HG03280 (cell line): Measurements from ENCODE around the gene DDX17.

Experiments
- ATAC-seq: cut with Tn5 transposase; IDR thresholded peaks from one replicate; pipeline ENCODE4 v1.9.1; 2021; ENCODE audit warnings: mild to moderate bottlenecking, moderate library complexity; ENCODE audit not compliant: unreplicated experiment

Gene DDX17

GRCh38 chr22:38506118-38506962, at the start of gene DDX17:
Gene DDX17, minus strand, starts transcription at chr22:38506311.
- peak; percentile 85 for ATAC-seq

- ATAC-seq, result no peak
Observed at GRCh38 chr22:38554281-38554680, 48.2 kb upstream of the DDX17 start.

GRCh38 chr22:38549101-38549894, 43.2 kb upstream of the DDX17 start:
- no peak for ATAC-seq

GRCh38 chr22:38540701-38541100, 34.6 kb upstream of the DDX17 start:
- no peak for ATAC-seq

- no peak for ATAC-seq
Observed at GRCh38 chr22:38531251-38531938, 25.3 kb upstream of the DDX17 start.

GRCh38 chr22:38524429-38524828, 18.3 kb upstream of the DDX17 start:
- ATAC-seq, result no peak

GRCh38 chr22:38523479-38523878, 17.4 kb upstream of the DDX17 start:
- ATAC-seq, result no peak

GRCh38 chr22:38523029-38523428, 16.9 kb upstream of the DDX17 start:
- no peak for ATAC-seq

GRCh38 chr22:38519453-38520250, 13.5 kb upstream of the DDX17 start:
- ATAC-seq, result no peak

GRCh38 chr22:38518620-38519019, 12.5 kb upstream of the DDX17 start:
- ATAC-seq, result no peak

GRCh38 chr22:38513063-38513462, 7.0 kb upstream of the DDX17 start:
- no peak for ATAC-seq

- no peak for ATAC-seq
Observed at GRCh38 chr22:38510416-38510970, 4.4 kb upstream of the DDX17 start.

- ATAC-seq, result peak; percentile 32
Observed at GRCh38 chr22:38505541-38506117, 482 bp downstream of the DDX17 start.

- ATAC-seq, result no peak
Observed at GRCh38 chr22:38504731-38505540, 1.2 kb downstream of the DDX17 start.

GRCh38 chr22:38503021-38503420, 3.1 kb downstream of the DDX17 start:
- no peak for ATAC-seq

- ATAC-seq, result no peak
Observed at GRCh38 chr22:38501797-38502672, 4.1 kb downstream of the DDX17 start.

- no peak for ATAC-seq
Observed at GRCh38 chr22:38497869-38498268, 8.2 kb downstream of the DDX17 start.

- no peak for ATAC-seq
Observed at GRCh38 chr22:38494939-38495338, 11.2 kb downstream of the DDX17 start.
